Adipocyte (in vitro differentiated cells): ENCODE measurements around the gene GYG1.
"Not testable (repeated sequence)": the region's sequence is repeated elsewhere in the genome, so short reads cannot be mapped to it uniquely, and the experiment has no call there.

Experiments
- DNase-seq: peaks from one replicate; pipeline ENCODE4 v3.0.0-alpha.2; 2015; ENCODE audit warnings: low read depth
- H3K27me3 ChIP-seq: replicated peaks from 2 replicates; pipeline ENCODE4 v1.7.0; 2013; ENCODE audit warnings: mild to moderate bottlenecking, low read length, moderate library complexity; ENCODE audit not compliant: control insufficient read depth, insufficient read depth
- H3K36me3 ChIP-seq: 2 replicates; pipeline ENCODE4 v1.7.0; 2013; ENCODE audit warnings: low read length, mild to moderate bottlenecking, moderate library complexity; ENCODE audit not compliant: control insufficient read depth, insufficient read depth, severe bottlenecking
- H3K4me1 ChIP-seq: 2 replicates; pipeline ENCODE4 v1.7.0; 2013; ENCODE audit warnings: mild to moderate bottlenecking, low read length, moderate library complexity; ENCODE audit not compliant: control insufficient read depth, insufficient read depth
- H3K4me3 ChIP-seq: 2 replicates; pipeline ENCODE4 v1.7.0; 2013; ENCODE audit warnings: mild to moderate bottlenecking, low read length, moderate library complexity
- H3K9ac ChIP-seq: 2 replicates; pipeline ENCODE4 v1.7.0; 2013; ENCODE audit warnings: mild to moderate bottlenecking, low read length, moderate library complexity
- H3K9me3 ChIP-seq: 2 replicates; pipeline ENCODE4 v1.7.0; 2013; ENCODE audit warnings: mild to moderate bottlenecking, low read length, moderate library complexity; ENCODE audit not compliant: control insufficient read depth

The GYG1 gene

GRCh38 chr3:148958696-148959095, 32.6 kb upstream of the GYG1 start:
- Histone ChIP-seq H3K9me3 (no peaks in the 10 kb centered on the region), H3K27me3 (no peaks in the 10 kb centered on the region), H3K9ac (no peak overlapping the region), H3K4me1 (peaks cover 14% of the 10 kb centered on the region), H3K36me3 (no peaks in the 10 kb centered on the region), H3K4me3 (no peak overlapping the region)
- no peak for DNase-seq

GRCh38 chr3:148962513-148962912, 28.8 kb upstream of the GYG1 start:
- peak; percentile 72 for DNase-seq
- Histone ChIP-seq H3K27me3 (no peaks in the 10 kb centered on the region), H3K9ac (no peak overlapping the region), H3K36me3 (no peaks in the 10 kb centered on the region), H3K4me1 (no peaks in the 10 kb centered on the region), H3K9me3 (no peaks in the 10 kb centered on the region), H3K4me3 (no peak overlapping the region)

- no peak overlapping the region for H3K4me3 ChIP-seq
- H3K9ac ChIP-seq, result no peak overlapping the region
- H3K4me1 ChIP-seq, result no peaks in the 10 kb centered on the region
- no peak for DNase-seq
- no peaks in the 10 kb centered on the region for H3K36me3 ChIP-seq
- H3K27me3 ChIP-seq, result no peaks in the 10 kb centered on the region
- H3K9me3 ChIP-seq, result no peaks in the 10 kb centered on the region
Measured at GRCh38 chr3:148964809-148965208, 26.5 kb upstream of the GYG1 start.

DNA sequence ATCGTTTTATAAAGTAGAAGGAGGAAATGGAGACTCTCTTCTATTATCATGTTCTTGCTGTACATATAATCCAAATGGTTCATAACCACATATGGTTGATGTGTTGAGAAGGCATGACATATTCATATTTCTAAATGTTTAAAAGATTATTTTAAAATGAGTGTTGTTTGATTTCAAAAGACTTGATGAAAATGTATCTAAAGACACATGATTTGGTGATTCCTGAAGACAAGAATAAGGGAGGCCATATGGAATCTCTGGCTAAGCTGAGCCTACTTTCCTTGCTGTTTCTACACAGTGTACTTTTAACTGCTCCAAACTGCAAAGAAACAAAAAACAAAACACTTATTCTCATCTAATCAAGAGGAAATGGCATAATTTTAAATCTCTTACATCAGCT, 23.0 kb upstream of the GYG1 start:
- Histone ChIP-seq H3K9me3 (no peaks in the 10 kb centered on the region), H3K4me3 (no peak overlapping the region), H3K27me3 (no peaks in the 10 kb centered on the region), H3K4me1 (peaks cover 10% of the 10 kb centered on the region), H3K9ac (no peak overlapping the region), H3K36me3 (no peaks in the 10 kb centered on the region)
- no peak for DNase-seq

GRCh38 chr3:148970271-148970670, 21.1 kb upstream of the GYG1 start:
- H3K9me3 ChIP-seq, result no peaks in the 10 kb centered on the region
- no peak for DNase-seq

DNA sequence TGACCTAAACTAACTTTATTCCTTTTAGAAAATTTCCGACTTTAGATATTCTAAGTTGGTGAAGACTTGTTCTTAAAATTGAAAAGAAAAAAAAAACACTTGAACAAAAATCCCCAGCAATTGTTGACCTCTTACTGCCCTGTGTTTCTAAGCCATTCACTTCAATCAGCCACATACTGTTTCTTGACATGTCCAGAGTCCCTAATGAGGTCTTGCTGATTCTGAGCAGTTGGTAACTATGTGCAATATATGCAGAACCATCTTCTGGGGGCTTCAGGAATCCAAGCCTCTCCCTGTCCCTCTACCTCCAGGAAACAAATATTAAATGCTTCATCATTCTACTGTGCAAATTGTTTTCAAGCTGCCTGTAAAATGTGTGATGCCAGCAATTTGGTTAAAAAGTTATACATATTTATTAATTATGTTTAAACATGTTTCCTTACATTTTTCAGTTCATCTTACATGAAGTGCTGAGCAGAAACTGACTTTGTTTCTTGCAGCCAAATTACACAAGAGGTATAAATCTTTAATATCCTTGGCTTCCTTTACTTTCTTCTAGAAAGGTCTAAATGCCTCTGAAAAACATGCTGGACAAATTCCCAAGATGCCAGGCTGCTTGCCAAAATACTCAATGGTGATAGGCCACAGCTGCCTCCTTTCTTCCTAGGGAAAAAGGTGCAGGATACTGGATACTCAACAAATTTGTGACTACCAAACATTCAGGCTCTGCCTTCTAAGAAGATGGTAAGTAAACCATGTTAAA, 19.8 kb upstream of the GYG1 start:
- peaks cover 18% of the 10 kb centered on the region for H3K4me1 ChIP-seq
- no peak overlapping the region for H3K4me3 ChIP-seq
- no peaks in the 10 kb centered on the region for H3K36me3 ChIP-seq
- H3K27me3 ChIP-seq, result no peaks in the 10 kb centered on the region
- H3K9ac ChIP-seq, result no peak overlapping the region
- H3K9me3 ChIP-seq, result no peaks in the 10 kb centered on the region
- peak; percentile 65 for DNase-seq

More at GRCh38 chr3:148970271-148970670, 21.1 kb upstream of the GYG1 start:
- no peaks in the 10 kb centered on the region for H3K36me3 ChIP-seq
- peaks cover 14% of the 10 kb centered on the region for H3K4me1 ChIP-seq
- H3K27me3 ChIP-seq, result no peaks in the 10 kb centered on the region
- H3K4me3 ChIP-seq, result no peak overlapping the region
- no peak overlapping the region for H3K9ac ChIP-seq

DNA sequence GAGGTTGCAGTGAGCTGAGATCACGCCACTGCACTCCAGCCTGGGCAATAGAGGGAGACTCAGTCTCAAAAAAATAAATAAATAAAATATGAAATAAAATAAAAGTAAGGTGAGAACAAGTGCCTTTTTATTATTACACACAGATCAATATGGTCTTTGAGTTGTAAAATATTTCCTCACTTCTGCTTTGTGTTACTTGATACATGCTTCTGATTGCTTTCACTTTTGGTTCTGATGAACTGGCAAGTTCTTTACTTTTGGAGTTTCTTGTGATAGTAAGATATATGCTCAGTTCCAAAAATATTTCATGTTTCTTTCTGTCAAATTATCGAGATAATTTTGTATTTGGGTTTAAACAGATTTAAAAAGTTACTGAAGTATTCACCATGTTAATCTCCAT, 16.6 kb upstream of the GYG1 start:
- peak overlapping the region; percentile 33 for H3K4me3 ChIP-seq
- no peaks in the 10 kb centered on the region for H3K36me3 ChIP-seq
- H3K27me3 ChIP-seq, result no peaks in the 10 kb centered on the region
- no peak overlapping the region for H3K9ac ChIP-seq
- no peaks in the 10 kb centered on the region for H3K9me3 ChIP-seq
- peak; percentile 23 for DNase-seq
- peaks cover 18% of the 10 kb centered on the region for H3K4me1 ChIP-seq

GRCh38 chr3:148975248-148975647, 16.1 kb upstream of the GYG1 start:
- H3K4me1 ChIP-seq, result peaks cover 18% of the 10 kb centered on the region
- no peaks in the 10 kb centered on the region for H3K27me3 ChIP-seq
- no peak for DNase-seq
- no peak overlapping the region for H3K9ac ChIP-seq
- H3K9me3 ChIP-seq, result no peaks in the 10 kb centered on the region
- H3K4me3 ChIP-seq, result peak overlapping the region; percentile 33
- H3K36me3 ChIP-seq, result no peaks in the 10 kb centered on the region

- H3K9ac ChIP-seq, result no peak overlapping the region
- no peaks in the 10 kb centered on the region for H3K36me3 ChIP-seq
- no peaks in the 10 kb centered on the region for H3K27me3 ChIP-seq
- no peaks in the 10 kb centered on the region for H3K9me3 ChIP-seq
- peaks cover 18% of the 10 kb centered on the region for H3K4me1 ChIP-seq
- H3K4me3 ChIP-seq, result no peak overlapping the region
- DNase-seq, result no peak
Measured at GRCh38 chr3:148975696-148976095, 15.6 kb upstream of the GYG1 start.

GRCh38 chr3:148981273-148981672, 10.1 kb upstream of the GYG1 start:
- Histone ChIP-seq H3K4me3 (no peak overlapping the region), H3K9me3 (no peaks in the 10 kb centered on the region), H3K4me1 (no peaks in the 10 kb centered on the region), H3K9ac (no peak overlapping the region), H3K36me3 (no peaks in the 10 kb centered on the region), H3K27me3 (no peaks in the 10 kb centered on the region)
- DNase-seq, result no peak

GRCh38 chr3:148987551-148987950, 3.8 kb upstream of the GYG1 start:
- H3K36me3 ChIP-seq, DNase-seq, H3K9ac ChIP-seq, H3K4me3 ChIP-seq, H3K27me3 ChIP-seq, H3K9me3 ChIP-seq: not testable (repeated sequence)
- peaks cover 15% of the 10 kb centered on the region for H3K4me1 ChIP-seq

DNA sequence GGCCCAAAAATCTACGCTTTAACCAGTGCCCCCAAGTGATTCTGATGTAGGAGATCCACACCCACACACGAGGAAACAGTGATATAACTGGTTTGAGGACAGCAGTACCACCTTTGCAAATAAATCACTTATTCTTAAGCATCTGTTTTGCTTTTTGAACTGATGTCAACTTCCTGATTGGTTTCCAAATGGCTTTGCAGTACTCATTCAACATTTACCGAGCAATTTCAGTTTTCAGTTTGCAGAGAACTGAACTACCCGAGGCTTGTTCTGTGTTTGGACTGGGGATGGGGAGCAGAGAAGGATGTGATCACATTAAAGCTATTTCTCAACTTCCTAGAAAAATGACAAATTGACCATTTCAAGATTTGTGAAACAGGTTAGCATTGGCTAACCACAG, 1.1 kb upstream of the GYG1 start:
- H3K9ac ChIP-seq, result peak overlapping the region; percentile 89
- peaks cover 12% of the 10 kb centered on the region for H3K36me3 ChIP-seq
- peaks cover 22% of the 10 kb centered on the region for H3K4me1 ChIP-seq
- no peaks in the 10 kb centered on the region for H3K27me3 ChIP-seq
- DNase-seq, result no peak
- no peaks in the 10 kb centered on the region for H3K9me3 ChIP-seq
- H3K4me3 ChIP-seq, result no peak overlapping the region
